ENCODE data around the gene DDX31.
A peak's percentile ranks its signal among the peaks of the same experiment; 100 is the strongest.

DDX31 gene

GRCh38 chr9:132632413-132633129, 37.2 kb downstream of the DDX31 start:
- DNase-seq: no peak

- no peak for DNase-seq
Measured at GRCh38 chr9:132631685-132632084, 38.1 kb downstream of the DDX31 start.

GRCh38 chr9:132631280-132631679, 38.5 kb downstream of the DDX31 start:
- DNase-seq: no peak

GRCh38 chr9:132630811-132631210, 39.0 kb downstream of the DDX31 start:
- no peak for DNase-seq

- DNase-seq: no peak
Measured at GRCh38 chr9:132630116-132630515, 39.7 kb downstream of the DDX31 start.

GRCh38 chr9:132628746-132629145, 41.0 kb downstream of the DDX31 start:
- no peak for DNase-seq

- no peak for DNase-seq
Measured at GRCh38 chr9:132627594-132627993, 42.2 kb downstream of the DDX31 start.

GRCh38 chr9:132627106-132627505, 42.7 kb downstream of the DDX31 start:
- no peak for DNase-seq

- no peak for DNase-seq
Measured at GRCh38 chr9:132626285-132626684, 43.5 kb downstream of the DDX31 start.

GRCh38 chr9:132622159-132622558, 47.6 kb downstream of the DDX31 start:
- DNase-seq: no peak

GRCh38 chr9:132616725-132617124, 53.1 kb downstream of the DDX31 start:
- DNase-seq: no peak

GRCh38 chr9:132615774-132616173, 54.0 kb downstream of the DDX31 start:
- DNase-seq: no peak

- DNase-seq: no peak
Measured at GRCh38 chr9:132614324-132614723, 55.5 kb downstream of the DDX31 start.

GRCh38 chr9:132610661-132611060, 59.1 kb downstream of the DDX31 start:
- DNase-seq: no peak

- no peak for DNase-seq
Measured at GRCh38 chr9:132609829-132610228, 60.0 kb downstream of the DDX31 start.

GRCh38 chr9:132609184-132609583, 60.6 kb downstream of the DDX31 start:
- DNase-seq: no peak

- DNase-seq: no peak
Measured at GRCh38 chr9:132606066-132606465, 63.7 kb downstream of the DDX31 start.

GRCh38 chr9:132605387-132605786, 64.4 kb downstream of the DDX31 start:
- no peak for DNase-seq

GRCh38 chr9:132602207-132602606, 67.6 kb downstream of the DDX31 start:
- DNase-seq: no peak

GRCh38 chr9:132600326-132600984, 69.3 kb downstream of the DDX31 start:
- DNase-seq: no peak

GRCh38 chr9:132597073-132597775, 72.6 kb downstream of the DDX31 start:
- peak in 1 of 2 donors; percentile 29 for DNase-seq

- DNase-seq: no peak
Measured at GRCh38 chr9:132596200-132596599, 73.6 kb downstream of the DDX31 start.

GRCh38 chr9:132595319-132595718, 74.5 kb downstream of the DDX31 start:
- DNase-seq: no peak

GRCh38 chr9:132594412-132594811, 75.4 kb downstream of the DDX31 start:
- DNase-seq: no peak
